HG02884 (cell line): ENCODE data around the gene UBL4B.

ENCODE experiments used
- ATAC-seq: cut with Tn5 transposase; IDR thresholded peaks from one replicate; pipeline ENCODE4 v1.9.1; 2021; ENCODE audit warnings: mild to moderate bottlenecking, moderate library complexity; ENCODE audit not compliant: unreplicated experiment

UBL4B gene

DNA sequence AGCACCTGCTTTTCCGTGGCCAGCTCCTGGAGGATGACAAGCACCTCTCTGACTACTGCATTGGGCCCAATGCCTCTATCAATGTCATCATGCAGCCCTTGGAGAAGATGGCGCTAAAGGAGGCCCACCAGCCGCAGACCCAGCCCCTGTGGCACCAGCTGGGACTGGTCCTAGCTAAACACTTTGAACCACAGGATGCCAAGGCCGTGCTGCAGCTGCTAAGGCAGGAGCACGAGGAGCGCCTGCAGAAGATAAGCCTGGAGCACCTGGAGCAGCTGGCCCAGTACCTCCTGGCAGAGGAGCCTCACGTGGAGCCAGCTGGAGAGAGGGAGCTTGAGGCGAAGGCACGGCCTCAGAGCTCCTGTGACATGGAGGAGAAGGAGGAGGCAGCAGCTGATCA, 413 bp downstream of the UBL4B start:
- ATAC-seq, result no peak

DNA sequence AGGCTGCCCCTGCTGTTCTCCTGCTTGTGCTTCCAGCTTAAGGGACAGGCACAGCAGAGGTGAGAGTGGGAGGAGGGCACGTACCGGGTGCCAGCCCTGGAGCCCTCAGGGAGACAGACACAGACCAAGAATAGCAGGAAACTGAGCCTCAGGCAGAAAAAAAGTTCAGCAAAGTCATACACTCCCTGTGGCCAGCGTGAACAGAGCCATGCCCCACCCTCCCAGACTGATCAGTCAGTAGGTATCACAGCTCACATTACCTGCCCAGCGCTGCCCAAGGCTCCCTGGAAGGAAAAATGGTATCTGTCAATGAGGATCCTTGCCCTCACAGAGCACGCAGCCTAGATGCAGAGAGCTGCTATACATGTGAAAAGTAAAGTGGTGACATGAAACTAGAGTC, 1.3 kb downstream of the UBL4B start:
- no peak for ATAC-seq

DNA sequence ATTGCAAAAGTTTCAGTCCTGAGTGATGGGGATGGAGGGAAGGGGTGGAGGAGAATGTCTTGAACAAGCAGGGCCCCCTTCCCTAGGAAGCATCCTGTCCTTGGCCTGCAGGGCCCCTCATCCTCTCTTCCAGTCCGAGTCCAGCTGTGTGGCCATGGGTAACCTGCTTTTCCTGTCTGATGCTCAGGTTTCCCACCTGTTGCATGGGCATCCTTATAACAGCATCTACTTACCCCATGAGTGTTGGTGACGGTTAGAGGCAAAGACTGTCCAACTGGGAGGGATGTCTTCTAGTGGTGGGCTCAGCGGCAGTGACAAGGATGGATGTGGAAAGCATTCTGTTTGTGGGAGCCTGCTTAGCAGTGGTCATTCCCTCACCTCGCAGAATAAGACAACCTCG, 1.9 kb downstream of the UBL4B start:
- no peak for ATAC-seq

DNA sequence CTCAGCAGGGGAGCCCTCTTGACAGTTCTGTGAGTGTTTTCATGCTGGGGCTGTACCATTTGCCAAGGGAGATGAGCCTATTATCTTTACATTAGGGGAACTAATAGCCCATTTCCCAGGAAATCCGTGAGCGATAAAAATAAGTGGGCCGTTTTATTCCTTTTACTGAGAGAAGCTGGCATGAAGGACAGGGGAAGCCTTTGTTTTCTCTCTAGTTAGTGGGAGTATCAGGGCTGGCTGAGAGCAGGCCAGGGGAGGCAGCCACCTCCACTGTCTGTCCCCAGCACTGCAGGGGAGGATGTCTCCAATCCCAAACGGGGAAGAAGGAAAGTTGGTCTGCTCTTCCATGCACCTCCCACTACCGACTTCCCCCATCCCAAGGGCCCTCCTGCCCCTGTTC, 2.5 kb downstream of the UBL4B start:
- no peak for ATAC-seq

DNA sequence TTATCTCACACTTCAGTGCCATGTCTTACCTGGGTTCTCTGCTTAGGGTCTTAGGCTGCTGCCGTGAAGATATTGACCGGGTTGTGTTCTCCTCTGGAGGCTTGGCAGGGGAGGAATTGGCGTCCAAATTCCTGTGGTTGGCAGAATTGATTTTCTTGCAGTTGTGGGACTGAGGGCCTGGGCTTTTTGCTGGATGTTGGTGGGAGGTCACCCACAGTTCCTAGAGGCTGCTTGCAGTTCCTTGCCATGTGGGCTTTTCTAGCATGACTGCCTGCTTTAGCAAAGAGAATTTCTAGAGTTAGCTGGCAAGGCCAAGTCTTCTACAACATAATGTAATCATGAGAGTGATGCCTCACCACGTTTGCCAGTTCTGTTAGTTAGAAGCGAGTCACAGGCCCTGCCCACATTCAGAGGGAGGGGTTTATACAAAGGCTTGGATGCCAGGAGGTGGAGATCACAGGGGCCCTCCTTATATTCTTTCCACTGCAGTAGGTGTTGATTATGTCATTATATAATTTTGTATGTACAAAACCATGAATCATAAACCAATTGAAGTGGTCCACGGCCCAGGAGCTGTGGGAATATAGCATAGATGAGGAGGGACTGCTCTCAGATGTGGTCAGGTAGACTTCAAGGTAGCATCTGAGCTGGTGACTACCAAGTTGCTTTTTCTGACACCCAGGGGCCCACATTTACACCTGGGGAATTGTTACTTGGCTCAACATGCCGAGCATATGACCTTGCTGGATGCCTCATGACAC, 6.6 kb downstream of the UBL4B start:
- ATAC-seq, result no peak

DNA sequence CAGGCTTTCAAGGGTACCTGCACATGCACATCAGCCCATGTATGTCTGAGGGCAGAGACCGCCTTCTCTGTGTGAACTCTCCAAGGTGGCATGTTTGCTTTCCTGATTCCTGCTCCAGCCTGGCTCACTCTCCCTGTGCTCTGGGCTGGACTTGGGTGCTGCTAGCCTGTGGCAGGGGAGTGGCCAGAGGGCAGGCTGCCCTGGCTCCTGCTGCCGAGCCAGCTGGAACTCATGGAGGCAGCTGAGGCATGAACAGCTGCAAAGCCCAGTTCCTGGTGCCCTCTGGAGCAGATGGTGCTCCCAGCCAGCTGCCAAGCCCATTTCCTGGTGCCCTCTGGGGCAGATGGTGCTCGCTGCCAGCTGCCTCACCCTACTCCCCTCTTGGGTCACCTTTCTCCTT, 7.6 kb downstream of the UBL4B start:
- no peak for ATAC-seq

DNA sequence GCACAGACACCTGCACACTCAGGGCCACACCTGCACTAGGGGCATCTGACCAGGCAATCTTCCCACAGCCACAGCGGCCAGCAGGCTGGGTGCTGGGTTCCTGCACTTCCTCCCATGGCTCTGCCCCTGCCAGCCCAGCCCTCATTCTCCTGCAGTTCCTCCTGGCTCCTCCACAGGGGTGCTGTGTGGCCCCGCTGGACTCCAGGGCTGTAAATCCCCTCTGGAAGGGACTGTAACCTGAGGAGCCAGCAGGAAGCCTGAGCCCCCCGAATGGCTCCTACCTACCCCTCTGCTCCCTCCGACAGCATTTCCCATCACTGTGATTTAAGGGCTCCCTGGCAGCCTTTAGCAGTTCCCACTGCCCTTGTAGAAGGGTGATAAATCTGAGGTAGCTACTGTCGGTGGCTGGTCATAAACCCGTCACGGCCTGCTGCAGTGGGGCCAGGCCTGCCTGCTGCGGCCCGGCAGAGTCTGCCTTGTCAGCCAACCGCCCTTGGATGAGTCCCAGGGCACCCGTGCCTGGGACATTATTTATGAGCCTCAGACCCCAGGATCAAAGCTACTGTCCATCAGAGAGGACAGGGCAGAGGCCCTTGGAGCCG, 8.8 kb downstream of the UBL4B start:
- no peak for ATAC-seq

DNA sequence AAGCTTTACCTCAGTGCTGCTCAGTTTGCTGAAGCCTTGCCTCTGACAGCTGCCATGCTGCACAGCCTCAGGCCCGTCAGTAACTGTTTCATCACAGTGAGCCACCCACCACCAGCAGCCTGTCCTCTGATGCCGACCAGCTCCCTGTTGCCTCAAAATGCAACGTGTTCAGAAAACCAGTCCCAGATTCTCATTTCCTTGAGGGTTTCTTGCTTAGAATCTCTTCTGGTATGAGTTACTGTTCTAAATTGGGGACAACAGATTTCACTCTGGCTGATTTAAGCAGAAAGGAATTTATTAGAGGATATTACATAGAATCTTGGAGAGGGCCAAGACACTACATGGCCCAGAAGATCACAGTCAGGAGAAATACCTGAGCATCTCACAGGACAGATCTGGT, 11.0 kb downstream of the UBL4B start:
- no peak for ATAC-seq

DNA sequence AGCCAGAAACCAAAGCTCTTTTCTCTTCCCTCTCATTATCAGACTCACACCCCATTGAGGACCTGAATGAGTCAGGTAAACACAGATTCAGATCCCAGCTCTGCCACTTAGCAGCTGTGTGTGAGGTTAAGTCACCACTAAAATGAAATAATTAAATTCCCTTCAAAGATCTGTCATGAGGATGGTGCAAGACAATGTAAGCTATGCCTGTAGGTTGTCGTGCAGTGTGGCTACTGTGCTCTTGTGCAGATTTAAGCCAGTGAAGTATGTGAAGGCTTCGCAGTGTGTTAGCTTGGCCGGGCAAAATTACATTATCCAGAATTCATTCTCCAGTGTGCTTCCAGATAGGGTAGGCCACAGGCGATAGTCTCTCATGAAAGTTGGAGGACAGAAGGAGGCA, 13.6 kb downstream of the UBL4B start:
- ATAC-seq, result no peak

DNA sequence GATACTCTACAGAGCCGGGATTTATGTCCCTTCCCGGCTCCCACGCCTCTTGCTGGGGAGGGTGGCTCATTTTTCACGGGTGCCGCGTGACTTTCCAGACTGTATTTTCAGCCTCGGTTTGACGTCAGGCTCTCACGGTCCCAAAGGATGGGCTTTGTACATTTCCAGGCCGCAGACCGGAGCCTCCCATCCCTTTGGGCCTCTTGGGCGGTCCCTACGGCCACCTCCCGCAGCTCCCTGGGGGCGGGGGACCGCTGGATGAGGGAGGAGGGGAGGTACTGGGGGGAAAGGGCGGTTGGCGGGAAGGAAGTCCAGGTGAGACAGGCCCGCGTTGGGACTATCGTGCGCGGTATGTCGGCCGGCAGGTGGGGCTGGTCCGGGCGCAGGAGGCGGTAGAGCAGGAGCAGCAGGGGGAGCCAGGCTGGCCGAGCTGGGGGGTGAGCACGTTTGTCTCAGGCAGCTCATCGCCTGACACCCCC, 17.9 kb downstream of the UBL4B start:
- ATAC-seq, result no peak

DNA sequence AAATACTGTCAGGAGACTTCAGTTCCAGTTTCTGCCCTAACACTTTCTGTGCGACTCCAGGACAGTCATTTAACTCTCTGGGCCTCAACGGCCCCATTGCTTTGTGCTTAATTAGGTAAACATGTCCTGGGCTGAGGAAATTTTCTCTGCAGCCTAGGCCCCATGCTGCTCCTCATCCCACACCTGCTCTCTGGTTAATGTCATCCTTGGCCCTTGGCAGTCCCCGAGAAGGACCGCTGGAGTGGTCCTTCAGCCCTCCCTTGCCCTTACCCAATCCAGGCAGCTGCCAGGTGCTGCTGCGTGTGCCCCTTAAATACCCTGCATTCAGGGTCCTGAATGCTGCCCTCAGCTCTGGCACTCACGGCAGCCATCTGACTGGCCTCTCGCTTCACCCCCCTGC, 18.7 kb downstream of the UBL4B start:
- ATAC-seq, result no peak

DNA sequence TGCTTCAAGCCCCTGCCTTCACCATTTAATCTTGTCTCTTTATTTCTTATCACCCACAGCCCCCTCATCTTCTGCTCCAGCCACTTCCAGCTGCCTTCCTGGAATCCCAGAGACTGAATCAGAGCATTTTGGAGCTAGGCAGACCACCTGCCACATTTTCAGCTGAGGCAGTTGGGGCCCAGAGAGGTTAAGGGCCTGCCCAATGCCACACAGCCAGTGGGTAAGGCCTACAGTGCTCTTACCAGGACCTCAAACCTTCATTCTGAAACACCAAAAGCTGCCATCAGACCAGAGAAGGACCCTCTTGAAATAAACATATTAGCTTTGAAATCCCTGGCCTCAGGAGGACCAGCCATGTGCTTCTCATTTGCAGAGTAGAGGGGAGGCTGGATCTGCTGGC, 20.4 kb downstream of the UBL4B start:
- ATAC-seq, result no peak

DNA sequence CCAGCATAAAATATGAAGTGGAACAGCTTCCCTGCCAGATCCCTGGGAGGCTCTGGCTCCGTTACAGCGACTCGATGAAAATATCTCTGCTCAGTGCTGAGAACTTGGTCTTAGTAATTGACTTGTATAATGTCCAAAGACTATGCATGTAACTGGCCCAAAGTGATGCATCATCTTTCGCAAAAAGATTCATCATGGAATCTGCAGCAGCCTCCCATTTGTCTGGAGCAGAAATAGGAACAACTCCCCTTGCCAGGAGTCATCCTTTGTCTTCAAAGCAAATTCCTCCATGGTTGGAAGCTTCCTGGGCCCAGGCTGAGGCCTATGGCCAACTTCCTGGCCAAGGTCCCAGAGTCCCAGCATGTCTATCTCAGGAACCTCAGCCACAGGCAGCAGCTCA, 21.2 kb downstream of the UBL4B start:
- no peak for ATAC-seq

DNA sequence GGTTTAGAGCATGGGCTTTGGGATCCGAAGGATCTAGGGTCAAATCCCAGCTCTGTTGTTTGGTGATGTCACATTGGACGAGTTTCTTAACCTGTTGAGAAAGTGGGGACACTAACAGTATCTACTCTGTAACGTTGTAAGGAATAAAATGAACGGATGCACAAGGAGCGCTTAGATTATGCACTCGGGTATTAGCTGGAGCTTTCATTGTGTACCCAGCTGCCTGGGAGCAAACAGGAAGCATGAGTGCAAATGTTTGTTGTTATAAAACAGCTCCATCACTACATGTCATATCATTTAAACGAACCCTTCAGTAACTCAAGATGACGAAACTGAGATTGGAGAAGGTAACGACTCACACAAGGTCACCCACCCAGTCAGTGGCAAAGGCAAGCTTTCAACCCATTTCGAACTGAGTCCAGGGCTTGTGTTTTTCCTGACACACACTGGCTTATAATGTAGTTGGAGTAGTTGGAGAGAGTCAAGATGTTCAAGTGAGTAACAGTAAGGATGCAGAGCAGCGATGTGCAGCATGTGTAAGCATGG, 21.9 kb downstream of the UBL4B start:
- no peak for ATAC-seq

DNA sequence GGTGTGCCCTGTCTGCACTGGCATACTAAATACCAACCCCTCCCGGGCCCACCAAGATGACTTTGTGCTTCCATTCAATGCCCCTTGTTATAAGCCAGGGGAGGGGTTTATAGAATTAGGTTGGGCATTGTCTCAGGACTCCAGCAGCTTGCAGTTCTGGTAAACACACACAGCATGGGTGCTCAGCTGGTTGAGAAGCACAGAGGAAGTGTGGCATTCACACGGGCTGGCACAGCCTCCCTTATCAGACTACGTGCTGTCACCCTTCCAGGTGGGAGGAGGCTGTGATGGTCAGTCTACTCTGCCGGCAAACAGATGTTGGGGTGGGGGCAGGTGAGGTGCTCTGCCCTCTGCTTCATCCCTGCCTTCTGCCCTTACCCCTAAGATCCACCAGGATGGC, 23.0 kb downstream of the UBL4B start:
- no peak for ATAC-seq

DNA sequence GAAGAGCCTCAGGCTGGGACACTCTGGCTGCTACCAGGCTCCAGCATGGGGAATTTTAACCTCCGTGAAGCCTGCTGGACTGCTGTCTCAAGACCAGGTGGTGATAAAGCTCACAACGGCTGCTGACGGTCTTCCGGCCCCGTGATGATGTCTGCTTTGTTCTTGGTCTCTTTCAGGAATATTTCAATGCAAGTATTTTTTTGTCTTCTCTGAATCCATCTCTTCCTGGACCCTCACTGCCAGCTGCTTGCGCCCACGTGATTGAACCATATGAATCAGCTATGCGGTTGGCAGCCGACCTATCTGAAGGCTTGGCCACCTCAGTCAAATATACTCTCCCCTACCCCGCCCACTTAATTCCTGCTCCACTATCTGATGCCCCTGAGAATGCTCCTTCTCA, 23.4 kb downstream of the UBL4B start:
- ATAC-seq, result no peak

DNA sequence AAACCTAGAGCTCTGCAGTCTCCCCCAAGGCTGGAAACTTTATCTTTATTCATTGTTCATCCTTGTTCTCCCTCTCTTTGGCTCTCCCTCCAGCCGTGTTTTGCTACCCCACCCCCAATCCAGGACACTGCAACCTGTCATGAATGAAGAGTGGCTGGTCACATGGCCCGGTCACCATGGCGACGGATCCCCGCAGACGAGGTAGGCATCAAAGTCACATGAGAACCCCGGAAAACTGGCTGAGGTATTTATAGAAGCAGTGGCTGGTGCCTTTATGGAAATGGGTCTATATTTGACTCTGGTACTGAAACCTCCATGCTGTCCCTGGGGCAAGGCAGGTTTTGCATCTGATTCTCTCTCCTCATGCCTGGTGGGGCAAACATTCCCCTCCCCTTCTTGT, 24.7 kb downstream of the UBL4B start:
- ATAC-seq, result no peak

DNA sequence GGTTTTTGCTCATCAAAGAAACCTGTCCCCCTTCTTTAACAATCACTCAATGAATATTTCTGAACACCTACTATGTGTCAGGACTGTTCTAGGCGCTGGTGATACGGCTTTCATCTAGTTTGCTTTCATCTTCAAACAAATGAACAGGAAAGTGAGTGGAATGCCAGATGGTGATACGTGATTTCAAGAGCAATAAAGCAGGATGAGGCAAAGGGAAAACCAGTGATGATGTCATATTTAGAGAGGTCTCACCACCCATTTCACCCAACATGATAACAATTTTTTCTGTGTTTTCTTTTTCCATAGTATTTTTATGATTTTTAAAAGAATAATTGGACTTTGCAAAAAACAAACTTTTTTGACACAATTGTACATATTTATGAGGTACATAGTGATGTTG, 26.7 kb downstream of the UBL4B start:
- ATAC-seq, result no peak

DNA sequence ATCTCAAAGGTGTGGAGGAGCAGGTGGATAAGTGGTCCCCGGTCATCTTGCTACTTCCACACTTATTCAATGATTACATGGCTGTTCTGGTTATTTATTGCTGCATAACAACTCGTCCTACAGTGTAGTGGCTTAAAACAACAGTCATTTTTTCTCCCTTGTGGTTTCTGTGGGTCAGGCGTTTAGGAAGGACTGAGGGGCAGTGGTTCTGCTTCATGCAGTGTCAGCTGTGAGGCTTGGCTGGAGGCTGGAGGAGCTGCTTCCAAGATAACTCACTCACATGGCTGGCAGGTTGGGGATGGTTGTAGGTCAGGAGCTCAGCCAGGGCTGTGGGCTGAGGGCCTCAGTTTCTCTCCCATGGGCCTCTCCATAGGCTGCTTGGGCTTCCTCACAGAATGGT, 32.1 kb downstream of the UBL4B start:
- ATAC-seq, result no peak

DNA sequence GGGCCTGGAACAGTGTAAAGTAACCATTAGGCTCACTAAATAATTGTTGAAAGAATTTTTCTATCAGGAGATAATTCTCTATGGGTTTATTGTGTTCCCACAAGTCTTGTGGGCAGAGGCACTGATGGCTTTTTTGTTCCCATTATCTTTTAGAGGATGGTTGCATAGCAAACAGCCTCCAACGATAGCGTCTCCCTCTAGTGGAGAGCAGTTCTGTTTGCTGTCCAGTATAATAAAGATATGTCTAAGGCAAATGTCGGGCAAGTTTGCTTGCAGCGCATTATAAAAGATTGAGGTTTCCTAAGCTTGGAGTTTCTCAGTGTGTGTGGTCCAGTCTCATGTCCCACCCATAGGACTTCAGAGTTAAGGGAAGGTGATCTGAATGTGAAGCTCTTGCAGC, 36.7 kb downstream of the UBL4B start:
- no peak for ATAC-seq

DNA sequence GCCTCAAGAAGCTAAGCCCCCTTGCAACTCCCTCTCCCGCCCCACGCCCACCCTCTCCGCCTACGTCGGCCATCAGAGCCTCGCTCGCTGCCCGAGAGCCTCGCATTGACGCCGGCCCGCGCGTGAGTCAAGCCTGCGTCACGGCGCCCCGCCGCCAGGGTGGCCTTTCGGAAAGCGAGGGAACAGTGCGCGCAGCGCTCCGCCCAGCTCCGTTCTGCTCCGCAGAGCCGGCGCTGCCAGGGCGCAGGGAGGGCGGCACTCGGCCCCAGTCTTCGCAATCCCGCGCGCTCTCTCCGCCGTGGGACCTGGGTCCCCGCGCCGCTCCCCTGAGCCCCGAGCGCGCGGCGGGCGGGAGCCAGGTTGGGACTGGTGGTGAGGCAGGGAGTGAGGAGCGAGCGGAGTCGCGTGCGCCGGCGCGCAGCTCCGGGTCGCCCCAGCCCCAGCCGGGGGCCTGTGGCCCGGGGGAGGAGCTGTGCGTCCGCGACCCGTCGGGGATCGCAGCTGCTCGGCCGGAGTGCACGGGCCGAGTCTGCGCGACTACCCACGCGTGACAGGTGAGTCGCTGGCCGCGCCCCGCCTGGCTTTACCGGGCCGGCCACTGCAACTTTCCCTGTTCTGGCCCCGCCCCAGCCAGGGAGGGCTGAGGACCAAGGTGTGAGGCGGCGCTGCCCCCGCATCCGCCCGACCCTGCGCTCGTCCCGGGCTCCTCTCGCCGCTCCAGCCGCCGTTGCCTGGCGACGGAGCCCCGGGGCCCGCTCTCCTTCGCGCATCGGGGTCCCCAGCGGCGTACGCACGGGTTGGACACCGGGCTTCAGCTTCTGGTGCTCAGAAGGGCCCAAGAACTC, 38.3 kb downstream of the UBL4B start, which contains the start of gene SLC6A17:
SLC6A17 (plus strand) TSS at position 165 of the 845 bp plus-strand sequence. CDS start 16,436 bp downstream, outside the sequence.
- no peak for ATAC-seq
